HFF-Myc (cell line): ENCODE data around the gene PDE7B.

Source experiments
- DNase-seq: peaks from one replicate; pipeline ENCODE4 v3.0.0-alpha.2; 2011; ENCODE audit warnings: low read depth; ENCODE audit errors: extremely low read depth
- H3K4me3 ChIP-seq: replicated peaks from 2 replicates; pipeline ENCODE4 v1.5.1; 2011; ENCODE audit warnings: low read depth, mild to moderate bottlenecking, control low read depth, low read length
- TF ChIP-seq, protein P1 (sequence below): IDR thresholded peaks from 2 replicates; pipeline ENCODE4 v1.5.1; 2012; ENCODE audit warnings: mild to moderate bottlenecking, low read depth, low read length, control low read depth; ENCODE audit errors: missing control alignments

PDE7B gene

DNA sequence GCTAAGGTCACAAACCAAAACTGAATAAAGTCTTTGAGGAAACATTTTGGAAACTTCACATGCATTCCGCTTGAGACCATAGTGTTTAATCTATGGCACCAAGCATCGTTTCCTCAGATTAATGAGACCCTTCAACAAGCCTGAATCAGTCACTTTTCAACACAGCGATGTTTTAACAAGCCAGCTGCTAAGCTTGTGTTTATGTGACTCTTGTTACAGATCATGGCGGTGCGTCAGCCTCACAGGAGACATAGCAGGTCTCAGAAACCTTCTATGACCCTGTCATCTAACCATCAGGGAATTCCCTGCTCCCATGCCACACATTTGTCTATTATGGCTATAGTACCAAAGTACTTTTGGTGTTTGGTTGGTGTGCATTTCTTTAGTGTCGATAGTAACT lies 341.4 kb downstream of the PDE7B start:
- TF ChIP-seq, protein P1, sequence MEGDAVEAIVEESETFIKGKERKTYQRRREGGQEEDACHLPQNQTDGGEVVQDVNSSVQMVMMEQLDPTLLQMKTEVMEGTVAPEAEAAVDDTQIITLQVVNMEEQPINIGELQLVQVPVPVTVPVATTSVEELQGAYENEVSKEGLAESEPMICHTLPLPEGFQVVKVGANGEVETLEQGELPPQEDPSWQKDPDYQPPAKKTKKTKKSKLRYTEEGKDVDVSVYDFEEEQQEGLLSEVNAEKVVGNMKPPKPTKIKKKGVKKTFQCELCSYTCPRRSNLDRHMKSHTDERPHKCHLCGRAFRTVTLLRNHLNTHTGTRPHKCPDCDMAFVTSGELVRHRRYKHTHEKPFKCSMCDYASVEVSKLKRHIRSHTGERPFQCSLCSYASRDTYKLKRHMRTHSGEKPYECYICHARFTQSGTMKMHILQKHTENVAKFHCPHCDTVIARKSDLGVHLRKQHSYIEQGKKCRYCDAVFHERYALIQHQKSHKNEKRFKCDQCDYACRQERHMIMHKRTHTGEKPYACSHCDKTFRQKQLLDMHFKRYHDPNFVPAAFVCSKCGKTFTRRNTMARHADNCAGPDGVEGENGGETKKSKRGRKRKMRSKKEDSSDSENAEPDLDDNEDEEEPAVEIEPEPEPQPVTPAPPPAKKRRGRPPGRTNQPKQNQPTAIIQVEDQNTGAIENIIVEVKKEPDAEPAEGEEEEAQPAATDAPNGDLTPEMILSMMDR = no peak
- H3K4me3 ChIP-seq = no peak overlapping the region
- DNase-seq = no peak

DNA sequence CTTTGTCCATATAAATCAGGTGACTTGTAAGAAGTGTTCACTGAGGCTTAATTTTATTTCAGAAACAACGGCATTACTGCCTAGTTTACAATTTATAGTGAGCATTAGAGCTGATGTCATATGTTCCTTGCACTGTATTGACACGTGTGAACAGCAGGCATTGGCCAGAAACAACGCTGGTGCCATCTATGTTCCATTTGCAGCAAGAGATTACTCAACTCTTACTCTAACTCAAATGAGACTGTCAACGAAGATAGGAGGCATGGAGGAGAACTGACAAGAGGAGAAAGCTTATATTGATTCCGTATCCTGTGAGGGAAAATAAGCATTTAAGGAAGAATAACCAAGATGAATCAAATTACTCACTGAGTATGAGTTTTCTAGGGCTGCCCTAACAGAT lies 350.2 kb downstream of the PDE7B start:
- no peak overlapping the region for H3K4me3 ChIP-seq
- DNase-seq = no peak
- TF ChIP-seq, protein P1 = no peak

DNA sequence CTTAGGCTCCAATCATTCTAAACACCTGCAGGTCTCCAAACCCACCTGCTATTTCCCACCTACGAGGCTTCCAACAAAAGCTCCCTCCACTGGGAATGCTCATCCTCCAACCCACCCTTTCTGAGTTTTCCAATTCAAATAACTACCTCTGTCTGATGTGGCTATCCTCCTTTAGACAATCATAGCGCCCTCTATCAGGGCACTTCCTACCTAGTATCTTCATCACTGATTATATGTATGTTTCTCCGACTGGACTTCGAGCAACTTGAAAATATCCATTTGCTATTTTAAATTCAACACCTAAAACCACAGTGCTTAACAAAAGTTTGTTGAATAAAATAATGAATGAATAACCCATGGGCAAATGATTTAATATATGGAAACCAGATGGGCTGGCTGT lies 357.3 kb downstream of the PDE7B start:
- TF ChIP-seq, protein P1 = peak; percentile 10
- H3K4me3 ChIP-seq = no peak overlapping the region
- DNase-seq = no peak

DNA sequence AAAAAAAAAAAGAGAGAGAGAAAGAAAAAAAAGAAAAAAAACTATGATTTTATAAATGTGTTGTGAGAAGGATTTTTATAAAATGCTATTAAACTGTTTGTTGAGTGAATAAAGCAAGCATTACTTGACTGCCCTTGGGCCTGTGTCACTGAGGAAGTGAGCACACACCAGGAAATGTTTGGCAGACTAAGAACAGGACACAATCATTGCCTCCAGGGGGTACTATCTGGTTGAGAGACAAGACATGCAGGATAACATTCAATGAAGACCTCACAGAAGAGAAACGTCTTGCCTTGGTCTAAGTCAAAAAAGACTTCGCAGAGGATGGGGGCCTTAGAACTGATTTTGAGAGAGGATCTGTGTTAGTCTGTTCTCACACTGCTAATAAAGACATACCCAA lies 358.0 kb downstream of the PDE7B start:
- H3K4me3 ChIP-seq = no peak overlapping the region
- DNase-seq = no peak
- TF ChIP-seq, protein P1 = no peak

DNA sequence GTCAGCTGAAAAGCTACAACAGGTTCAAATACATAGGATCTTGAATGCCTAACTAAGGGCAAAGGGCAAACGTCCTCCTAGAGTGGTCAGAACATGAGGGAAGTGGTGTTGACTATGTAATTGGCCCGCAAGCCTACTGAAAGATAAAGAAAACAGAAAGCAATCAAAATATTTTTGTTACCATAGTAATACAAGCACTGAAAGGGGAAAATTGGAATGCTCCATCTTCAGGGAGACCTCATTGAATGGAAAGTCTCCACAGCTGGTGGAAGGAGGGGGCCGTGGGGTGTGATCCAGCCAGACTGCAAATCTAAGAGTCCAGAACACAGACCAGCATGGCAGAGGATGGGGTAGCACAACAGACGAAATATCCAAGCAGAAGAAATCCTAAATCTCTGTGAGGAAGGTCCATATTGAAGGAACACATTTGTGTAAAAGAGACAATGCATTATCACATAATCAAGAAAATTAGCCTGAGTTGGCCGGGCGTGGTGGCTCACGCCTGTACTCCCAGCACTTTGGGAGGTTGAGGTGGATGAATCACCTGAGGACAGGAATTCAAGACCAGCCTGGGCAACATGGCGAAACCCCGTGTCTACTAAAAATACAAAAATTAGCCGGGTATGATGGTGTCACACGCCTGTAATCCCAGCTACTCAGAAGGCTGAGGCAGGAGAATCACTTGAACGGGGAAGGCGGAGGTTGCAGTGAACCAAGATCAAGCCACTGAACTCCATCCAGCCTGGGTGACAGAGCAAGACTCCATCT lies 359.1 kb downstream of the PDE7B start:
- TF ChIP-seq, protein P1 = no peak
- no peak overlapping the region for H3K4me3 ChIP-seq
- DNase-seq = no peak

DNA sequence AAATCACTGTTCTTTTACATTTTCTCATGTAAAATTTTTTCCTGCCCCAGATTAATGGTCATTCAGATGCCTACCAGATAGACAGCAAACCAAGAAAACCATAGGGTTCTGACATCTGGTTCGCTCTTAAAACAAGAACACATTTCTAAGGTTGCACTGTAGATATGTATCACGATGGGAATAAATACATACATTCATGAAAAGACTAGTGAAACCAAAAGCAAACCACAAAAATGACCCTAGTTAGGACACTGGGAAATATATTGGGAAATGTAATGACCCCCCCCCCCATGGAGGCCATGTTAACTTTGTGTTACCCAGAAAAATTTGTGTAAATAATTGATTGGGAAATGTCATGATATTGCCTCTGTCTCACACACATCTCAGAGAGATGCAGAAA lies 361.1 kb downstream of the PDE7B start:
- no peak overlapping the region for H3K4me3 ChIP-seq
- TF ChIP-seq, protein P1 = no peak
- no peak for DNase-seq

DNA sequence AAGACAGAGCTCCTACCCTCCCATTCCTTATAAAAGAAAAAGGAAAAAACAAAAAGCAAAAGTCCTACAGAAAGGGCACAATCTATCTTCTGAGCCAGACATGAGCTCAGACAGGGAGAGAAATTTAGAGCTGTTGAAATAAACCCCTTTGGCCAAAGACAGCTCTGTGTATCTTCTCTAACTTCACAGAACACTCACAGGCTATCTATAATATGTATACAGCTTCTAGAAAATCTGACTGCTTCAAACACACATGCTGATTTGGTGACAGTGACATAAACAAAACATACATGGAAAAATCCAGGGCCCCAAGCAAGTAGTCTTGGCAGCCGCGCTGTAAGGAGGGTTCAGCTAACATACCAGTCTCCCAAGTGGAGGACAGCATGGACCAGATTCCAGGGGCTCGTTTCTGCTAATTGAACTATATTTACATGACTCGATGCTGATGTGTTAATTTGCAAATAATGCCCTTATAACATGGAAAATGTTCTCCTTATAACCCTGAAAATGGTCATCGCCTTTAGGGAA lies 361.6 kb downstream of the PDE7B start:
- DNase-seq = no peak
- TF ChIP-seq, protein P1 = no peak
- H3K4me3 ChIP-seq = no peak overlapping the region
